Upper lobe of left lung (tissue), 4 donors: Measurements from ENCODE around the gene COASY.

ENCODE experiments used
- POLR2A ChIP-seq, 4 donors: fragments of 450-650 bp; IDR thresholded peaks; one replicate each; pipeline ENCODE4 v1.5.1; 2016 to 2017; ENCODE audit warnings: antibody characterized with exemption in 4 of 4, mild to moderate bottlenecking in 2 of 4
- TF ChIP-seq, protein P1 (sequence below), 6 experiments: fragments of 450-650 bp in 4 of 6; fragments of 200-600 bp in 2 of 6; sonication (generic) in 2 of 6; IDR thresholded peaks; one replicate each; pipeline ENCODE4 v1.5.1; 2016 to 2019; ENCODE audit warnings: antibody characterized with exemption in 6 of 6

DNA sequence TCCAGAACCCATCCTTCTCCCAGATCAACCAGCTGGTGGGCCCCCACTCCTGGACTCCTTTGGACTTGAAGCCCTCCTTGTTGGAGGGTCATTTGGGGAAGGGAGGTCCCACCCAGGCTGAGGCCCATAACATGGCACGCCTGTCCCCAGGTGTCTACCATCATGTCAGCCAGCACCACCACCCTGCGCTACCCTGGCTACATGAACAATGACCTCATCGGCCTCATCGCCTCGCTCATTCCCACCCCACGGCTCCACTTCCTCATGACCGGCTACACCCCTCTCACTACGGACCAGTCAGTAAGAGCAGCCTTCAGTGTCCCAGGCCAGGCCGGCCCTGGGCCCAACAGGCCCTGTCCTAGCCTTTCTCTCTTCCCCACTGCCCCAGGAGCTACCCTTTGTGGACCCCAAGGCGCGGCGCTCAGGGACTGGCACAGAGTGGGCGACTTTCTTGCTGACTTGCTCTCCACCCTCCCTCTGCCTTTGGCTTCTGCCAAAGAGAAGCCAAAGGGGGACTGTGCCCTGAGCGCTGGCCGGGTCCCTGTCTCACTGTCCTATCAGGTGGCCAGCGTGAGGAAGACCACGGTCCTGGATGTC is 51.8 kb downstream of the COASY start:
- TF ChIP-seq, protein P1, sequence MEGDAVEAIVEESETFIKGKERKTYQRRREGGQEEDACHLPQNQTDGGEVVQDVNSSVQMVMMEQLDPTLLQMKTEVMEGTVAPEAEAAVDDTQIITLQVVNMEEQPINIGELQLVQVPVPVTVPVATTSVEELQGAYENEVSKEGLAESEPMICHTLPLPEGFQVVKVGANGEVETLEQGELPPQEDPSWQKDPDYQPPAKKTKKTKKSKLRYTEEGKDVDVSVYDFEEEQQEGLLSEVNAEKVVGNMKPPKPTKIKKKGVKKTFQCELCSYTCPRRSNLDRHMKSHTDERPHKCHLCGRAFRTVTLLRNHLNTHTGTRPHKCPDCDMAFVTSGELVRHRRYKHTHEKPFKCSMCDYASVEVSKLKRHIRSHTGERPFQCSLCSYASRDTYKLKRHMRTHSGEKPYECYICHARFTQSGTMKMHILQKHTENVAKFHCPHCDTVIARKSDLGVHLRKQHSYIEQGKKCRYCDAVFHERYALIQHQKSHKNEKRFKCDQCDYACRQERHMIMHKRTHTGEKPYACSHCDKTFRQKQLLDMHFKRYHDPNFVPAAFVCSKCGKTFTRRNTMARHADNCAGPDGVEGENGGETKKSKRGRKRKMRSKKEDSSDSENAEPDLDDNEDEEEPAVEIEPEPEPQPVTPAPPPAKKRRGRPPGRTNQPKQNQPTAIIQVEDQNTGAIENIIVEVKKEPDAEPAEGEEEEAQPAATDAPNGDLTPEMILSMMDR (IDR thresholded peaks at IDR 0.05) = no peak
- TF ChIP-seq POLR2A (IDR thresholded peaks at IDR 0.05) = no peak
